Heart left ventricle (tissue), 16 donors: Measurements from ENCODE around the gene SCEL. TPM values are rescaled to one million over a fixed set of nuclear protein-coding genes. Genes with fewer than 3 reads are reported as not detected.

ENCODE experiments used
- ATAC-seq, 4 donors: fragments of 200-7000 bp; cut with Tn5 transposase; one replicate each; pipeline ENCODE4 v1.9.1; 2020 to 2022; ENCODE audit warnings: moderate library complexity in 4 of 4, mild to moderate bottlenecking in 3 of 4, moderate number of reproducible peaks in 1 of 4
- DNase-seq, 5 donors: peaks; one replicate each; pipeline ENCODE4 v3.0.0-alpha.2; 2020
- H3K27ac ChIP-seq, 12 donors: fragments of 200-600 bp; sonication (generic) in 4 of 12; one replicate each; pipeline versions ENCODE4 v1.5.0 to v1.8.0; 2016 to 2022; ENCODE audit warnings: mild to moderate bottlenecking in 2 of 12
- H3K27me3 ChIP-seq, 9 donors: fragments of 200-600 bp; sonication (generic) in 2 of 9; one replicate each; pipeline versions ENCODE4 v1.5.1 to v1.8.0; 2016 to 2022; ENCODE audit warnings: mild to moderate bottlenecking in 3 of 9
- H3K36me3 ChIP-seq, 9 donors: fragments of 200-600 bp; sonication (generic) in 2 of 9; one replicate each; pipeline versions ENCODE4 v1.5.0 to v1.8.0; 2018 to 2022; ENCODE audit warnings: mild to moderate bottlenecking in 2 of 9
- H3K4me1 ChIP-seq, 12 donors: fragments of 200-600 bp; sonication (generic) in 4 of 12; one replicate each; pipeline versions ENCODE4 v1.5.0 to v1.8.0; 2016 to 2022; ENCODE audit warnings: mild to moderate bottlenecking in 3 of 12
- H3K4me3 ChIP-seq, 12 donors: fragments of 200-600 bp; sonication (generic) in 4 of 12; one replicate each; pipeline versions ENCODE4 v1.5.0 to v1.8.0; 2017 to 2022; ENCODE audit warnings: mild to moderate bottlenecking in 9 of 12, moderate library complexity in 4 of 12
- H3K9me3 ChIP-seq, 12 donors: fragments of 200-600 bp; sonication (generic) in 4 of 12; one replicate each; pipeline versions ENCODE4 v1.5.0 to v1.8.0; 2016 to 2022; ENCODE audit warnings: mild to moderate bottlenecking in 1 of 12
- POLR2A ChIP-seq, 2 donors: fragments of 450-650 bp; IDR thresholded peaks; one replicate each; pipeline ENCODE4 v1.6.1; 2017; ENCODE audit warnings: antibody characterized with exemption in 2 of 2, mild to moderate bottlenecking in 2 of 2, moderate library complexity in 2 of 2
- WGBS, 4 donors: extraction: QIAGEN DNeasy Blood & Tissue Kit in 2 of 4; methylation state at CpG; one replicate each; pipeline versions ENCODE4 v1.1.5 to v1.1.7; 2013 to 2018; 5-methylcytosine and 5-hydroxymethylcytosine counted together
- intact Hi-C, 10 donors: fragments of 100-400 bp; cut with DNase I; formaldehyde crosslinking; loops; one replicate each; pipeline versions ENCODE4 v1.11.1 to v1.14.2; 2022
- polyA plus RNA-seq, 2 donors: library from polyadenylated mRNA; stranded (reverse); fragments of 200-250 nt; gene quantifications; one replicate each; pipeline ENCODE4 v1.2.3, GENCODE V29; 2013
- total RNA-seq, 9 donors: library from RNA; depleted of rRNA in 2 of 9; stranded (reverse); fragments of >200 nt in 2 of 9; fragmentation: NEBNext Ultra II Directional in 3 of 9; extraction: Animal tissue kit (Norgen Biotek cat#: 25700) in 3 of 9; gene quantifications; one replicate each; pipeline versions ENCODE4 v1.1.0 to v1.2.4, GENCODE V29; 2016 to 2023
- TF ChIP-seq, protein P1 (sequence below), 12 donors: fragments of 200-600 bp; sonication (generic) in 4 of 12; IDR thresholded peaks; one replicate each; pipeline versions ENCODE4 v1.5.0 to v1.8.0; 2018 to 2022; ENCODE audit warnings: antibody characterized with exemption in 12 of 12, mild to moderate bottlenecking in 5 of 12
- donor health status: ischemic (EF 13 %, LVEDD 7.1; RV severe dilation, severe dysfunction).
- donor health status: healthy with polysubstance abuse.
- donor health status: DM: no; HTN: yes; CAD: no.
- donor health status: DM: no; HTN: no; CAD: no.
- donor health status: ischemic (EF 25% LVEDD 6.9; RV normal size, moderate dysfunction).
- donor health status: ischemic (EF 25% LVEDD 5.7; RV mildly dilated, moderate dysfunction).
- donor health status: healthy.
- donor health status: DM: yes; HTN: yes; CAD: no.
- donor health status: ischemic (EF 35%, LVEDD 5.7; RV mildly dilated, moderate dysfunction).
- donor health status: nonischemic (EF 11% LVEDD 7.7; RV severe dilation, severe dysfunction).
- donor health status: DM: yes; HTN: yes; CAD: no.
- donor health status: PGD.
- donor health status: ischemic (EF 29% LVEDD 5.4; RV normal size, mild dysfunction).
- donor health status: nonischemic (EF 23%, LVEDD 6.1; RV moderate dilation, normal function).

Gene SCEL
- total and polyA plus RNA-seq, 11 donors: 0.04 to 2.0 TPM; not detected in 9

- ATAC-seq (no peak), DNase-seq (no peak)
- no peak overlapping the region for H3K4me3 ChIP-seq
- no peaks in the 10 kb centered on the region for H3K9me3 ChIP-seq
- intact Hi-C loops: no loop called here
- no peak for TF ChIP-seq POLR2A (IDR thresholded peaks at IDR 0.05)
- TF ChIP-seq, protein P1, sequence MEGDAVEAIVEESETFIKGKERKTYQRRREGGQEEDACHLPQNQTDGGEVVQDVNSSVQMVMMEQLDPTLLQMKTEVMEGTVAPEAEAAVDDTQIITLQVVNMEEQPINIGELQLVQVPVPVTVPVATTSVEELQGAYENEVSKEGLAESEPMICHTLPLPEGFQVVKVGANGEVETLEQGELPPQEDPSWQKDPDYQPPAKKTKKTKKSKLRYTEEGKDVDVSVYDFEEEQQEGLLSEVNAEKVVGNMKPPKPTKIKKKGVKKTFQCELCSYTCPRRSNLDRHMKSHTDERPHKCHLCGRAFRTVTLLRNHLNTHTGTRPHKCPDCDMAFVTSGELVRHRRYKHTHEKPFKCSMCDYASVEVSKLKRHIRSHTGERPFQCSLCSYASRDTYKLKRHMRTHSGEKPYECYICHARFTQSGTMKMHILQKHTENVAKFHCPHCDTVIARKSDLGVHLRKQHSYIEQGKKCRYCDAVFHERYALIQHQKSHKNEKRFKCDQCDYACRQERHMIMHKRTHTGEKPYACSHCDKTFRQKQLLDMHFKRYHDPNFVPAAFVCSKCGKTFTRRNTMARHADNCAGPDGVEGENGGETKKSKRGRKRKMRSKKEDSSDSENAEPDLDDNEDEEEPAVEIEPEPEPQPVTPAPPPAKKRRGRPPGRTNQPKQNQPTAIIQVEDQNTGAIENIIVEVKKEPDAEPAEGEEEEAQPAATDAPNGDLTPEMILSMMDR (IDR thresholded peaks at IDR 0.05): no peak
- H3K36me3 ChIP-seq: no peaks in the 10 kb centered on the region
- no peak overlapping the region for H3K27ac ChIP-seq
- peaks cover 0 to 3% (median 0%) of the 10 kb centered on the region in 12 donors for H3K4me1 ChIP-seq
- 60 to 79% (median 72%) methylated on average over 4 to 5 of the region's 5 CpGs for WGBS, 4 donors
- no peaks in the 10 kb centered on the region for H3K27me3 ChIP-seq
These were observed 24.0 kb upstream of the SCEL start for GRCh38 chr13:77511552-77511951.

- TF ChIP-seq, protein P1 (IDR thresholded peaks at IDR 0.05): no peak
- no peak for TF ChIP-seq POLR2A (IDR thresholded peaks at IDR 0.05)
- Histone ChIP-seq H3K27ac (no peak overlapping the region), H3K27me3 (no peaks in the 10 kb centered on the region), H3K36me3 (no peaks in the 10 kb centered on the region), H3K9me3 (no peaks in the 10 kb centered on the region), H3K4me3 (no peak overlapping the region), H3K4me1 (peaks cover 0 to 3% (median 0%) of the 10 kb centered on the region in 12 donors)
- intact Hi-C loops: no loop called here
- no peak for ATAC-seq
- no peak for DNase-seq
- 67 to 83% (median 78%) methylated on average over 2 of the region's 2 CpGs for WGBS, 4 donors
These were observed 21.7 kb upstream of the SCEL start for GRCh38 chr13:77513719-77514335.

- TF ChIP-seq, protein P1 (IDR thresholded peaks at IDR 0.05): no peak
- no peak for TF ChIP-seq POLR2A (IDR thresholded peaks at IDR 0.05)
- no peak for ATAC-seq
- H3K4me1 ChIP-seq: no peaks in the 10 kb centered on the region
These were observed 21.2 kb upstream of the SCEL start for GRCh38 chr13:77514336-77514726.

DNA sequence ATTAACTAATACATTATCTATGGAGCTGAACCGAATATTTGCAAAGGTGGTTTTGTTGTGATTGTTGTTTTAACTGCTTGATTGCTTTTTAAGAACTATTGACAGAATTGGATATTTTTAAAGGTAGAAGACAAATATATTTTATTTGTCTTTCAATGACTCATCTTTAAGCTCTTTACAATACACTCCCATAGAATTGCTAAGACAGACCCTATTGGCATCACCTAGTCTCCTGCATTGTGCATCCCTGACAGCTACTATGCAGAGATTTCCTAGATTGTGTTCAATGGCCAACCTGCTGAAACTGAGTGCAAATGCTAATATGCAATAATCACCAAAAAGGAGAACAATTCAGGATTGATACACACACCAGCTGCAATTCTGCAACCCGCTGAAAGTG lies 19.7 kb upstream of the SCEL start:
- 62 to 89% (median 84%) methylated on average over 2 of the region's 2 CpGs for WGBS, 4 donors
- no peak for DNase-seq

More at GRCh38 chr13:77514336-77514726, 21.2 kb upstream of the SCEL start:
- WGBS, 4 donors: 0 to 99% (median 76%) methylated on average over 1 of the region's 1 CpG
- no peak overlapping the region for H3K4me3 ChIP-seq
- DNase-seq: no peak
- H3K27ac ChIP-seq: no peak overlapping the region
- H3K27me3 ChIP-seq: no peaks in the 10 kb centered on the region
- intact Hi-C loops: no loop called here
- no peaks in the 10 kb centered on the region for H3K9me3 ChIP-seq
- no peaks in the 10 kb centered on the region for H3K36me3 ChIP-seq

More for the DNA sequence above, 19.7 kb upstream of the SCEL start:
- no peak overlapping the region for H3K27ac ChIP-seq
- TF ChIP-seq, protein P1 (IDR thresholded peaks at IDR 0.05): no peak
- no peak for TF ChIP-seq POLR2A (IDR thresholded peaks at IDR 0.05)
- H3K4me3 ChIP-seq: no peak overlapping the region
- H3K36me3 ChIP-seq: no peaks in the 10 kb centered on the region
- H3K4me1 ChIP-seq: no peaks in the 10 kb centered on the region
- H3K9me3 ChIP-seq: no peaks in the 10 kb centered on the region
- no peak for ATAC-seq
- no peaks in the 10 kb centered on the region for H3K27me3 ChIP-seq
- intact Hi-C loops: no loop called here
